KBM-7 (cell line): Measurements from ENCODE around the gene NSG1.
"Not testable (repeated sequence)": the region's sequence is repeated elsewhere in the genome, so short reads cannot be mapped to it uniquely, and the experiment has no call there.

Experiments used
- DNase-seq: peaks from one replicate; pipeline ENCODE4 v3.0.0-alpha.2; 2015
- in situ Hi-C: fragments of 300-500 bp; cut with MboI; formaldehyde crosslinking; loops from 2 replicates; pipeline ENCODE4 v1.14.3; 2020; ENCODE audit warnings: low sequenced_read_pairs, low pct_unique_long_range_greater_than_20kb, mixed read lengths

NSG1 gene

GRCh38 chr4:4386736-4387392 is at the start of gene NSG1:
Gene NSG1 (plus strand): TSS chr4:4387102. CDS start chr4:4387630, 528 bp downstream.
- in situ Hi-C loops, result no loop called here

GRCh38 chr4:4338210-4339001 is 48.5 kb upstream of the NSG1 start:
- in situ Hi-C loops, result no loop called here
- DNase-seq, result no peak

More at GRCh38 chr4:4386736-4387392, at the start of gene NSG1:
- DNase-seq, result no peak

- DNase-seq, result no peak
- in situ Hi-C loops, result no loop called here
Observed at GRCh38 chr4:4339504-4340085, 47.3 kb upstream of the NSG1 start.

GRCh38 chr4:4341861-4342650 is 44.8 kb upstream of the NSG1 start:
- in situ Hi-C loops, result no loop called here
- no peak for DNase-seq

- in situ Hi-C loops, result no loop called here
- no peak for DNase-seq
Observed at GRCh38 chr4:4343038-4343437, 43.9 kb upstream of the NSG1 start.

GRCh38 chr4:4344915-4345527 is 41.9 kb upstream of the NSG1 start:
- no peak for DNase-seq
- in situ Hi-C loops, result no loop called here

- no peak for DNase-seq
- in situ Hi-C loops, result no loop called here
Observed at GRCh38 chr4:4347585-4347984, 39.3 kb upstream of the NSG1 start.

- in situ Hi-C loops, result not testable (repeated sequence)
Observed at GRCh38 chr4:4348585-4348984, 38.3 kb upstream of the NSG1 start.

GRCh38 chr4:4349867-4350266 is 37.0 kb upstream of the NSG1 start:
- DNase-seq, result no peak
- in situ Hi-C loops, result no loop called here

More at GRCh38 chr4:4348585-4348984, 38.3 kb upstream of the NSG1 start:
- DNase-seq, result not testable (repeated sequence)

GRCh38 chr4:4350909-4351308 is 36.0 kb upstream of the NSG1 start:
- no peak for DNase-seq
- in situ Hi-C loops, result no loop called here

- DNase-seq, result no peak
- in situ Hi-C loops, result no loop called here
Observed at GRCh38 chr4:4355302-4355701, 31.6 kb upstream of the NSG1 start.

GRCh38 chr4:4356106-4357041 is 30.5 kb upstream of the NSG1 start:
- no peak for DNase-seq
- in situ Hi-C loops, result no loop called here

- no peak for DNase-seq
- in situ Hi-C loops, result no loop called here
Observed at GRCh38 chr4:4358093-4358854, 28.6 kb upstream of the NSG1 start.

- in situ Hi-C loops, result no loop called here
Observed at GRCh38 chr4:4361883-4362282, 25.0 kb upstream of the NSG1 start.

GRCh38 chr4:4362991-4363697 is 23.8 kb upstream of the NSG1 start:
- in situ Hi-C loops, result no loop called here
- no peak for DNase-seq

More at GRCh38 chr4:4361883-4362282, 25.0 kb upstream of the NSG1 start:
- DNase-seq, result no peak

GRCh38 chr4:4364061-4364460 is 22.8 kb upstream of the NSG1 start:
- DNase-seq, result no peak
- in situ Hi-C loops, result no loop called here
